GM23248 (cell line): ENCODE data around the gene FAM180A. TPM values are rescaled to one million over a fixed set of nuclear protein-coding genes. Genes with fewer than 3 reads are reported as not detected.

Experiments
- DNase-seq: peaks from one replicate; pipeline ENCODE4 v3.0.0-alpha.2; 2015
- H2AFZ ChIP-seq: fragments of 200-600 bp; sonication (generic); 2 replicates; pipeline ENCODE4 v1.6.1; 2016; ENCODE audit warnings: antibody characterized with exemption
- H3F3A ChIP-seq: fragments of 200-600 bp; sonication (generic); 2 replicates; pipeline ENCODE4 v1.6.1; 2016; ENCODE audit warnings: mild to moderate bottlenecking, antibody characterized with exemption, mixed run types; ENCODE audit not compliant: insufficient read depth
- H3K27ac ChIP-seq: fragments of 200-600 bp; sonication (generic); 2 replicates; pipeline ENCODE4 v1.5.1; 2016; ENCODE audit warnings: mild to moderate bottlenecking
- H3K27me3 ChIP-seq: fragments of 200-600 bp; sonication (generic); replicated peaks from 2 replicates; pipeline ENCODE4 v1.6.1; 2016; ENCODE audit warnings: mild to moderate bottlenecking; ENCODE audit not compliant: insufficient read depth
- H3K36me3 ChIP-seq: fragments of 200-600 bp; sonication (generic); 2 replicates; pipeline ENCODE4 v1.6.1; 2016; ENCODE audit warnings: low read depth, mild to moderate bottlenecking
- H3K4me1 ChIP-seq: fragments of 200-600 bp; sonication (generic); 2 replicates; pipeline ENCODE4 v1.6.1; 2016; ENCODE audit warnings: mild to moderate bottlenecking; ENCODE audit not compliant: insufficient read depth
- H3K4me2 ChIP-seq: fragments of 200-600 bp; sonication (generic); one replicate; pipeline ENCODE4 v1.6.1; 2016; ENCODE audit warnings: mild to moderate bottlenecking; ENCODE audit not compliant: unreplicated experiment
- H3K4me3 ChIP-seq: fragments of 200-600 bp; sonication (generic); 2 replicates; pipeline ENCODE4 v1.5.1; 2016; ENCODE audit warnings: mild to moderate bottlenecking
- H3K79me2 ChIP-seq: fragments of 200-600 bp; sonication (generic); 2 replicates; pipeline ENCODE4 v1.6.1; 2016; ENCODE audit warnings: mild to moderate bottlenecking; ENCODE audit not compliant: insufficient read depth
- H3K9ac ChIP-seq: fragments of 200-600 bp; sonication (generic); 2 replicates; pipeline ENCODE4 v1.6.1; 2016; ENCODE audit warnings: mild to moderate bottlenecking
- H3K9me2 ChIP-seq: fragments of 200-600 bp; sonication (generic); 2 replicates; pipeline ENCODE4 v1.6.1; 2016; ENCODE audit warnings: mixed run types, mild to moderate bottlenecking, moderate library complexity; ENCODE audit not compliant: insufficient read depth
- H3K9me3 ChIP-seq: fragments of 200-600 bp; sonication (generic); one replicate; pipeline ENCODE4 v1.6.1; 2017; ENCODE audit warnings: low read depth
- H4K20me1 ChIP-seq: fragments of 200-600 bp; sonication (generic); 2 replicates; pipeline ENCODE4 v1.6.0; 2016; ENCODE audit not compliant: insufficient read depth
- EZH2 ChIP-seq: fragments of 200-600 bp; sonication (generic); IDR thresholded peaks from 2 replicates; pipeline ENCODE4 v1.6.1; 2018; ENCODE audit warnings: antibody characterized with exemption, mild to moderate bottlenecking; ENCODE audit not compliant: insufficient read depth, poor library complexity, severe bottlenecking
- EZH2phosphoT487 ChIP-seq: fragments of 200-600 bp; sonication (generic); IDR thresholded peaks from 2 replicates; pipeline ENCODE4 v1.6.1; 2018; ENCODE audit warnings: antibody characterized with exemption, moderate library complexity, mild to moderate bottlenecking, low read depth; ENCODE audit not compliant: insufficient read depth
- WGBS, 2 experiments: methylation state at CpG; one replicate each; pipeline ENCODE4 v1.1.6; 2015 to 2017; ENCODE audit warnings: low lambda C conversion rate in 2 of 2, low coverage in 1 of 2; ENCODE audit errors: missing lambda C conversion rate in 2 of 2; 5-methylcytosine and 5-hydroxymethylcytosine counted together
- in situ Hi-C: fragments of 300-500 bp; cut with MboI; formaldehyde crosslinking; loops from 2 replicates; pipeline ENCODE4 v1.15.0; 2020
- polyA plus RNA-seq: library from polyadenylated mRNA; unstranded; fragments of >200 nt; fragmentation: Nextera tagmentation; extraction: Ambion mirVana; gene quantifications from 2 replicates; pipeline ENCODE4 v1.2.1, GENCODE V29; 2016
- total RNA-seq: library from RNA; depleted of rRNA; stranded (reverse); fragments of >200 nt; shearing (Covaris generic); gene quantifications from 2 replicates; pipeline ENCODE4 v1.2.3, GENCODE V29; 2014

Gene FAM180A
- total and polyA plus RNA-seq, 2 experiments from 2014 or later = 50.3 to 60.1 TPM

DNA sequence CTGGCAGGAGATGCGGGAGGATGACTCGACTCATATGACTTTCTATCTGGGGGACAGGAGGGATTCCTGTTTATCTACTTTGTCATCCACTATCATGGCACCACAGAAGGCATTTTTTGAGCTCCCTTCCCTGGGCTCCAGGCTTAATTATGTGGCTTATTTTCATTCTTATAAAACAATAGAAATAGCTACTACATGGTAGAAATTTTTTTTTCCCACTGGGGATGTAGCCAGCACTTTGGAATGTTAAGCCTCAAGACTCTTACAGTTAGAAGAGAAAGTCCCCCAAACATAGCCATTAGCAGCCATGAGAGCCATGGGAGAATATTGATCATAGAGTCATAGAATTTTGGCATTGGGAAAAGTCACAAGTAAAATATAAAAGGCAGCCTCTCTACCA, 14.6 kb upstream of the FAM180A start:
- Histone ChIP-seq H4K20me1 (no peaks in the 10 kb centered on the region), H3K79me2 (no peaks in the 10 kb centered on the region), H3K27me3 (no peaks in the 10 kb centered on the region), H2AFZ (no peak overlapping the region), H3K36me3 (no peaks in the 10 kb centered on the region), H3K9me3 (no peaks in the 10 kb centered on the region), H3K27ac (peak overlapping the region; percentile 96; the same call in 1 of the 2 replicates), H3K4me2 (no peak overlapping the region), H3K4me1 (peaks cover 34% of the 10 kb centered on the region), H3K4me3 (no peak overlapping the region), H3F3A (peaks cover 46% of the 10 kb centered on the region), H3K9ac (no peak overlapping the region), H3K9me2 (no peaks in the 10 kb centered on the region)
- in situ Hi-C loops = no loop called here
- 81 to 97% methylated on average over 2 of the region's 2 CpGs for WGBS, 2 experiments
- no peak for TF ChIP-seq EZH2
- no peak for TF ChIP-seq EZH2phosphoT487
- DNase-seq = peak; percentile 38

DNA sequence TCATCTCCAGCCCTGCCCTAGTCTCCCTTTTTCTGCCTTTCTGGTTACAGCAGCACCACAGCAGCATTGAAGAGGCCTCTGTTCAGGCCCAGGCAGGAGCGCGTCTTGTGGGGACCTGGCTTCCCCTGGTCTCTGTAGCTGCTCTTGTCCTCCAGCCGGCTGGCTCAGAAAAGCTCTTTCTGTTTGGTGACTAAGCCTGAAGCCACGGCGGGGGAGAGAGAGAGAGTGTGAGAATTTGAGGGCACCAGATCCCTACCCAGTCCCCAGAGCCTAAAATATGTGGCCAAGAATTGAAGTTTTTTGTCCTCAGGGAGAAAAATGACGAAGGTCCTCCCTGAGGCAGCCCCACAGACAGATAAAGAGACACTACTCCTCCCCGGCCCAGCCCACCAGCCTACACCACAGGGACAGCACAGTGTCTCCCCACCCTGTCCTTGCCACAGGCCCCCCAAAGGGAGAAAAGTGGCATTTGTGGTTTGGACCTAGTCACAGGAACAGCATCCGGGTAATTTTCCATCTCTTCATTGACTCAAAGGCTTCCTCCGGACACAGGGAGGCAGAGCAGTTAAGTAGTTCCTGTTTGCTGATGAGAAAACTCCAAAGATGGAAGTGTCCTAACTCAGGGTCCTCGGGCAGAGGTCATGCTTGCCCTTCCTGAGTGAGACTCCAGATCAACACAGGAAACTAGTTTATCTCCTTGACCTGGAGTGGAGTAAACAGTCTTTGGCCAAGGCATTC, 13.3 kb upstream of the FAM180A start:
- Histone ChIP-seq H3K9ac (peak overlapping the region; percentile 77), H3K36me3 (no peaks in the 10 kb centered on the region), H3K9me3 (no peaks in the 10 kb centered on the region), H3K27me3 (no peaks in the 10 kb centered on the region), H3K4me3 (peak overlapping the region; percentile 38), H3K9me2 (no peaks in the 10 kb centered on the region), H3K4me2 (peak overlapping the region; percentile 72), H2AFZ (peak overlapping the region; percentile 89), H3K79me2 (no peaks in the 10 kb centered on the region), H3K27ac (peak overlapping the region; percentile 96), H4K20me1 (no peaks in the 10 kb centered on the region), H3F3A (peaks cover 58% of the 10 kb centered on the region), H3K4me1 (peaks cover 42% of the 10 kb centered on the region)
- TF ChIP-seq EZH2 (no peak), EZH2phosphoT487 (0 out of 2 replicates have a peak, but pooled peaks have one; percentile 70)
- peak; percentile 92 for DNase-seq
- 9% methylated on average over 10 of the region's 10 CpGs for WGBS, 2 experiments
- in situ Hi-C loops = no loop called here

DNA sequence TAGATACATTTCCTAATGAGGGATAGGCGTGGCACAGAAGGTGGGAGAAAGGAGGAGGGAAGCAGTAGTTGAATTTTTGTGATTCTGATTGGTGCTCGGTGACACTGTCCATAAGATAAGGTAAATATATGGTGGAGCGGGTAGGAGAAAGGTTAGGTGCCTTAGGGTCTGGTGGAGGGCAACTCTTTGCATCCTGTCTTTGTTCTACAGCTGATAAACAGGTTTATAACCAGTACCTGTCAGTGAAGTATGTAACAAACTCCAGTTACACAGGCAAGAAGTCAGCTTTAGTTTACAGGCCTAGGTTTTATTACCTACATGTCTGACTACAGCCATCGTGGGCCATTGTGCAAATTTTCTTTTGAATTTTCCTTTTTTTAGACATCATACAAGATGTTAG, 10.9 kb upstream of the FAM180A start:
- Histone ChIP-seq H3K27ac (peak overlapping the region; percentile 92), H3K4me3 (no peak overlapping the region), H3K27me3 (no peaks in the 10 kb centered on the region)

DNA sequence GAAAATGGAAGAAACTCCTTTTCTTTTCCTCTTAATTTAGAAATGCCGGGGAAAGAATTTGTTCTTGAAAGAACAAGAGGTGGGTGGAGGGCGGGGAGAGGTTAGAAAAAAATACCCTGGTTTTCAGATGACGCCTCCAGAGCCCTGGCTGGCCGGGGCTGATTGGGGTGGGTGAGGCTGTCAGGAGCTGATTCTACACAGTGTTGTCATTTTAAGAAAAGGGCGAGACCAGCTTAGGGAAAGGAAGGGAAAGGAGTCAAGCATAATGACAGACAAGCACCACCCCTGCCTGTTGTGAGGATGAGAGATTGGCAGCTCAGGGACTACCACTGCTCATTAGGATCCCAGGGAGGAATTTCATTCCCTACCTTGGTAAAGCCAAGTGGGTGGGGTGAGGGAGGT, 9.9 kb upstream of the FAM180A start:
- Histone ChIP-seq H3K36me3 (no peaks in the 10 kb centered on the region), H3K79me2 (no peaks in the 10 kb centered on the region), H3K9ac (peak overlapping the region; percentile 81), H3F3A (peaks cover 54% of the 10 kb centered on the region), H3K9me2 (no peaks in the 10 kb centered on the region), H3K27me3 (no peaks in the 10 kb centered on the region), H3K4me1 (peaks cover 42% of the 10 kb centered on the region), H3K27ac (peak overlapping the region; percentile 92), H3K9me3 (no peaks in the 10 kb centered on the region), H3K4me3 (peak overlapping the region; percentile 74), H4K20me1 (no peaks in the 10 kb centered on the region), H2AFZ (peak overlapping the region; percentile 88), H3K4me2 (peak overlapping the region; percentile 98)
- WGBS, 2 experiments = 0% methylated on average over 5 of the region's 5 CpGs
- in situ Hi-C loops = no loop called here
- TF ChIP-seq EZH2phosphoT487 (no peak), EZH2 (no peak)
- peak; percentile 83 for DNase-seq

More for the DNA sequence above, 10.9 kb upstream of the FAM180A start:
- TF ChIP-seq EZH2phosphoT487 (no peak), EZH2 (no peak)
- no peak for DNase-seq
- in situ Hi-C loops = no loop called here
- H3K9me2 ChIP-seq = no peaks in the 10 kb centered on the region
- no peaks in the 10 kb centered on the region for H4K20me1 ChIP-seq
- H3K4me1 ChIP-seq = peaks cover 42% of the 10 kb centered on the region
- no peaks in the 10 kb centered on the region for H3K79me2 ChIP-seq
- WGBS, 2 experiments = 85 to 90% methylated on average over 4 of the region's 4 CpGs
- peaks cover 58% of the 10 kb centered on the region for H3F3A ChIP-seq
- H3K9ac ChIP-seq = no peak overlapping the region
- H3K36me3 ChIP-seq = no peaks in the 10 kb centered on the region
- H3K4me2 ChIP-seq = peak overlapping the region; percentile 98
- H2AFZ ChIP-seq = no peak overlapping the region
- no peaks in the 10 kb centered on the region for H3K9me3 ChIP-seq
